ENCODE data around the gene KCNG1.

Gene KCNG1

GRCh38 chr20:51013577-51014330 is 9.2 kb downstream of the KCNG1 start:
- TF ChIP-seq CTCF (IDR thresholded peaks at IDR 0.05; ENCODE audit: low read depth, low read length): no peak
- H3K4me3 ChIP-seq (ENCODE audit: low read depth, low read length): no peak overlapping the region

- TF ChIP-seq CTCF (IDR thresholded peaks at IDR 0.05; ENCODE audit: low read depth, low read length): no peak
- H3K4me3 ChIP-seq (ENCODE audit: low read depth, low read length): no peak overlapping the region
Observed at GRCh38 chr20:51012357-51012756, 10.6 kb downstream of the KCNG1 start.

GRCh38 chr20:51011479-51011878 is 11.4 kb downstream of the KCNG1 start:
- TF ChIP-seq CTCF (IDR thresholded peaks at IDR 0.05; ENCODE audit: low read depth, low read length): no peak
- no peak overlapping the region for H3K4me3 ChIP-seq (ENCODE audit: low read depth, low read length)

GRCh38 chr20:51010932-51011331 is 12.0 kb downstream of the KCNG1 start:
- TF ChIP-seq CTCF (IDR thresholded peaks at IDR 0.05; ENCODE audit: low read depth, low read length): no peak
- H3K4me3 ChIP-seq (ENCODE audit: low read depth, low read length): no peak overlapping the region

- no peak for TF ChIP-seq CTCF (IDR thresholded peaks at IDR 0.05; ENCODE audit: low read depth, low read length)
- no peak overlapping the region for H3K4me3 ChIP-seq (ENCODE audit: low read depth, low read length)
Observed at GRCh38 chr20:51010043-51010365, 12.9 kb downstream of the KCNG1 start.

GRCh38 chr20:51009303-51010042 is 13.4 kb downstream of the KCNG1 start:
- TF ChIP-seq CTCF (IDR thresholded peaks at IDR 0.05; ENCODE audit: low read depth, low read length): no peak
- H3K4me3 ChIP-seq (ENCODE audit: low read depth, low read length): no peak overlapping the region

GRCh38 chr20:51008718-51009117 is 14.2 kb downstream of the KCNG1 start:
- no peak for TF ChIP-seq CTCF (IDR thresholded peaks at IDR 0.05; ENCODE audit: low read depth, low read length)
- no peak overlapping the region for H3K4me3 ChIP-seq (ENCODE audit: low read depth, low read length)

All from WI38 (cell line).